Astrocyte (in vitro differentiated cells and primary cell): ENCODE data around the gene EMC8. TPM values are rescaled to one million over a fixed set of nuclear protein-coding genes. Genes with fewer than 3 reads are reported as not detected.
"Not testable (repeated sequence)": the region's sequence is repeated elsewhere in the genome, so short reads cannot be mapped to it uniquely, and the experiment has no call there.

ENCODE experiments used
- DNase-seq: peaks from one replicate; pipeline ENCODE4 v3.0.0-alpha.2; 2010; ENCODE audit warnings: low read depth
- FAIRE-seq: peaks from 2 replicates; lab custom pipeline; 2011; peaks lifted over from hg19 to GRCh38; lab: Jason Lieb, UNC
- H2AFZ ChIP-seq: 2 replicates; pipeline ENCODE4 v1.6.0; 2012; ENCODE audit warnings: low read depth, low read length, inconsistent platforms
- H3K27ac ChIP-seq: 2 replicates; pipeline ENCODE4 v1.5.1; 2011; ENCODE audit warnings: low read depth, low read length, inconsistent platforms
- H3K27me3 ChIP-seq: 2 replicates; pipeline ENCODE4 v1.6.0; 2011; ENCODE audit warnings: low read length, inconsistent platforms; ENCODE audit not compliant: insufficient read depth
- H3K36me3 ChIP-seq: 2 replicates; pipeline ENCODE4 v1.5.1; 2011; ENCODE audit warnings: low read length, inconsistent platforms; ENCODE audit not compliant: insufficient read depth
- H3K4me1 ChIP-seq: 2 replicates; pipeline ENCODE4 v1.5.1; 2011; ENCODE audit warnings: low read length, inconsistent platforms; ENCODE audit not compliant: insufficient read depth
- H3K4me2 ChIP-seq: 2 replicates; pipeline ENCODE4 v1.6.0; 2012; ENCODE audit warnings: low read length, inconsistent platforms
- H3K4me3 ChIP-seq: 2 replicates; pipeline ENCODE4 v1.5.1; 2011; ENCODE audit warnings: low read depth, mild to moderate bottlenecking, low read length, inconsistent platforms; ENCODE audit not compliant: insufficient read depth
- H3K79me2 ChIP-seq: 2 replicates; pipeline ENCODE4 v1.6.0; 2012; ENCODE audit warnings: mild to moderate bottlenecking, low read length, inconsistent platforms; ENCODE audit not compliant: insufficient read depth
- H3K9ac ChIP-seq: 2 replicates; pipeline ENCODE4 v1.6.0; 2012; ENCODE audit warnings: mild to moderate bottlenecking, low read length, inconsistent platforms
- H3K9me3 ChIP-seq: 2 replicates; pipeline ENCODE4 v1.5.1; 2012; ENCODE audit warnings: low read depth, mild to moderate bottlenecking, low read length, inconsistent platforms; ENCODE audit not compliant: insufficient read depth
- H4K20me1 ChIP-seq: 2 replicates; pipeline ENCODE4 v1.6.0; 2012; ENCODE audit warnings: low read length, inconsistent platforms; ENCODE audit not compliant: insufficient read depth
- H3K27ac Mint-ChIP-seq: one replicate; pipeline ENCODE4 v1.8.0; 2021; ENCODE audit warnings: mild to moderate bottlenecking, mixed read lengths; ENCODE audit not compliant: unreplicated experiment
- H3K27me3 Mint-ChIP-seq: one replicate; pipeline ENCODE4 v1.8.0; 2021; ENCODE audit warnings: low read depth, mixed read lengths; ENCODE audit not compliant: unreplicated experiment
- H3K36me3 Mint-ChIP-seq: one replicate; pipeline ENCODE4 v1.8.0; 2021; ENCODE audit warnings: low read depth, mixed read lengths; ENCODE audit not compliant: unreplicated experiment
- H3K4me1 Mint-ChIP-seq: one replicate; pipeline ENCODE4 v1.8.0; 2021; ENCODE audit warnings: low read depth, mixed read lengths; ENCODE audit not compliant: unreplicated experiment
- H3K4me3 Mint-ChIP-seq: one replicate; pipeline ENCODE4 v1.8.0; 2021; ENCODE audit warnings: mild to moderate bottlenecking, moderate library complexity, mixed read lengths; ENCODE audit not compliant: unreplicated experiment
- H3K9me3 Mint-ChIP-seq: one replicate; pipeline ENCODE4 v1.8.0; 2021; ENCODE audit warnings: mild to moderate bottlenecking, mixed read lengths; ENCODE audit not compliant: unreplicated experiment
- EZH2 ChIP-seq: IDR thresholded peaks from 2 replicates; pipeline ENCODE4 v1.6.1; 2012; ENCODE audit warnings: mild to moderate bottlenecking, low read length, inconsistent platforms; ENCODE audit not compliant: insufficient read depth
- total RNA-seq: library from RNA; stranded (reverse); gene quantifications from 2 replicates; pipeline ENCODE4 v1.2.1, GENCODE V29; 2021
- TF ChIP-seq, protein P1 (sequence below): IDR thresholded peaks from 2 replicates; pipeline ENCODE4 v1.5.1; 2011; ENCODE audit warnings: low read depth, mild to moderate bottlenecking, inconsistent platforms, low read length, moderate library complexity; ENCODE audit not compliant: insufficient read depth

EMC8 gene
- total RNA-seq, 1 donor from 2014 or later: 42.7 TPM

DNA sequence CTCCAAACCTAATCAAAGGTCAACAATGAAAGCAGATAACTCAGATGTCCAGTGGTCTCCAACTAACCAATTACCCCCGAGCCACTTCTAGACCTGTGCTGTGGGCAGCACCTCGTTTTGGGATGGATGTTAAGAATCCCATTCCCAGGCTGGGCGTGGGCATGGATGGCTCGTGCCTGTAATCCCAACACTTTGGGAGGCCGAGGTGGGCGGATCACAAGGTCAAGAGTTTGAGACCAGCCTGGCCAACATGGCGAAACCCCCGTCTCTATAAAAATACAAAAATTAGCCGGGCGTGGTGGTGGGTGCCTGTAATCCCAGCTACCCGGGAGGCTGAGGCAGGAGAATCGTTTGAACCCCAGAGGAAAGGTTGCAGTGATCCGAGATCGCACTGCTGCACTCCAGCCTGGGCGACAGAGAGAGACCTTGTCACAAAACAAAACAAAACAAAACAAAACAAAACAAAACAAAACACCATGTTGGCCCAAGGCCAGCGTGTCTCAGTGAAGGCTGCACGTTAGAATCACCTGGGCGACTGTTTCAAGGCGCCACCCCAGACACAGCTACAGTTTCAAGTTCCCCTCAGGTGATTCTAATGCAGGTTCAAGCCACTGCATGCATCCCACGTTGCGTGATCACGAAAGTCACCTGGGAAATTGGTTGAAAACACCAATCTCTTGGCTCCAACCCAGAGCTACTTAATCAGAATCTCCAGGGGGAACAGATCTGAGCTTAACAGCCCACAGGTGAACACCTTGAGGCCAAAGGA lies 21.4 kb upstream of the EMC8 start:
- H3K27ac Mint-ChIP-seq: no peak overlapping the region
- Histone ChIP-seq H4K20me1 (no peaks in the 10 kb centered on the region), H3K9me3 (no peaks in the 10 kb centered on the region), H3K9ac (no peak overlapping the region), H2AFZ (no peak overlapping the region), H3K4me3 (no peak overlapping the region), H3K27me3 (peaks cover 14% of the 10 kb centered on the region), H3K4me2 (no peak overlapping the region), H3K4me1 (no peaks in the 10 kb centered on the region), H3K79me2 (no peaks in the 10 kb centered on the region), H3K36me3 (no peaks in the 10 kb centered on the region), H3K27ac (no peak overlapping the region)
- no peak for TF ChIP-seq EZH2
- TF ChIP-seq, protein P1, sequence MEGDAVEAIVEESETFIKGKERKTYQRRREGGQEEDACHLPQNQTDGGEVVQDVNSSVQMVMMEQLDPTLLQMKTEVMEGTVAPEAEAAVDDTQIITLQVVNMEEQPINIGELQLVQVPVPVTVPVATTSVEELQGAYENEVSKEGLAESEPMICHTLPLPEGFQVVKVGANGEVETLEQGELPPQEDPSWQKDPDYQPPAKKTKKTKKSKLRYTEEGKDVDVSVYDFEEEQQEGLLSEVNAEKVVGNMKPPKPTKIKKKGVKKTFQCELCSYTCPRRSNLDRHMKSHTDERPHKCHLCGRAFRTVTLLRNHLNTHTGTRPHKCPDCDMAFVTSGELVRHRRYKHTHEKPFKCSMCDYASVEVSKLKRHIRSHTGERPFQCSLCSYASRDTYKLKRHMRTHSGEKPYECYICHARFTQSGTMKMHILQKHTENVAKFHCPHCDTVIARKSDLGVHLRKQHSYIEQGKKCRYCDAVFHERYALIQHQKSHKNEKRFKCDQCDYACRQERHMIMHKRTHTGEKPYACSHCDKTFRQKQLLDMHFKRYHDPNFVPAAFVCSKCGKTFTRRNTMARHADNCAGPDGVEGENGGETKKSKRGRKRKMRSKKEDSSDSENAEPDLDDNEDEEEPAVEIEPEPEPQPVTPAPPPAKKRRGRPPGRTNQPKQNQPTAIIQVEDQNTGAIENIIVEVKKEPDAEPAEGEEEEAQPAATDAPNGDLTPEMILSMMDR: no peak
- H3K4me1 Mint-ChIP-seq: no peaks in the 10 kb centered on the region
- FAIRE-seq (no peak), DNase-seq (no peak)
- peaks cover 38% of the 10 kb centered on the region for H3K27me3 Mint-ChIP-seq
- H3K4me3 Mint-ChIP-seq: no peak overlapping the region
- peaks cover 4% of the 10 kb centered on the region for H3K9me3 Mint-ChIP-seq
- H3K36me3 Mint-ChIP-seq: peaks cover 1% of the 10 kb centered on the region

DNA sequence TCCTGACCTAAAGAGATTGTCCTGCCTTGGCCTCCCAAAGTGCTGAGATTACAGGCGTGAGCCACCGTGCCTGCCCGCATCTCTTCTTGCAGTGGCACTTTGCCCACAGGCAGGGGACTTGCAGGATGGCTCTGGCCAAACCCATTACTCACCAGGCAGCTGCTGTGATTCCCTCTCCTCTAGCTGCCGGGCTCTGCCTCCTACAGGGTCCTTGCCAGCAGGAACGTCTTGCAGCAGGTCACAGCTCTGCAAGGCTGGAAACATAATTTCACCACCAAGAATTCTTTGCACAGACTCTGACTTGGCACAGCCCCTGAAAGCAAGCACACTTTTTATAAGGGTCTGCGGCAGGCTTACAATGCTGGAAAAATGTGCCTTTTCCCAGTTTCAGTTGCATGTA lies 20.4 kb upstream of the EMC8 start:
- no peak overlapping the region for H3K9ac ChIP-seq
- H3K27me3 ChIP-seq: peaks cover 14% of the 10 kb centered on the region
- FAIRE-seq (no peak), DNase-seq (peak; percentile 8)
- no peak overlapping the region for H3K27ac ChIP-seq
- peaks cover 4% of the 10 kb centered on the region for H3K9me3 Mint-ChIP-seq
- H3K36me3 ChIP-seq: no peaks in the 10 kb centered on the region
- no peak overlapping the region for H2AFZ ChIP-seq
- no peak overlapping the region for H3K27ac Mint-ChIP-seq
- H3K4me2 ChIP-seq: no peak overlapping the region
- peaks cover 38% of the 10 kb centered on the region for H3K27me3 Mint-ChIP-seq
- H3K4me3 Mint-ChIP-seq: no peak overlapping the region
- H3K36me3 Mint-ChIP-seq: no peaks in the 10 kb centered on the region
- H3K4me3 ChIP-seq: no peak overlapping the region
- no peaks in the 10 kb centered on the region for H4K20me1 ChIP-seq
- no peak for TF ChIP-seq EZH2
- TF ChIP-seq, protein P1: no peak
- no peaks in the 10 kb centered on the region for H3K79me2 ChIP-seq
- no peaks in the 10 kb centered on the region for H3K4me1 ChIP-seq
- H3K9me3 ChIP-seq: no peaks in the 10 kb centered on the region
- no peaks in the 10 kb centered on the region for H3K4me1 Mint-ChIP-seq

DNA sequence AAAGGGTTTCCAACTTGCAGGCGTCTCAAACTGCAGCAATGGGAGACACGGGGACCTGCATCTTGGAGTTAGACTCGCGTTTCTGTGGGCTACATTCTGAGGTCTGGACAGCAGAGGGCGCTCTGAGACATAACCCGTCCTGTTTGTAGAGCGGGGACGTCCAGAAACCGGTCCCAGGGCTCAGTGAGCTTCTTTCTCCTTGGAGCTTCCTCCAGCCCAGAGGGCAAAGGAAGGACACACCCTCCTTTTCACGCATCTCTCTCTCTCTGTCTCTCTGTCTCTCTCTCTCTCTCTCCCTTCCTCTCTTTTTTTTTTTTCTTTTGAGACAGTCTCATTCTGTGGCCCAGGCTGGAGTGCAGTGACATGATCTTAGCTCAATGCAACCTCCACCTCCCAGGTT lies 19.9 kb upstream of the EMC8 start:
- FAIRE-seq: no peak

DNA sequence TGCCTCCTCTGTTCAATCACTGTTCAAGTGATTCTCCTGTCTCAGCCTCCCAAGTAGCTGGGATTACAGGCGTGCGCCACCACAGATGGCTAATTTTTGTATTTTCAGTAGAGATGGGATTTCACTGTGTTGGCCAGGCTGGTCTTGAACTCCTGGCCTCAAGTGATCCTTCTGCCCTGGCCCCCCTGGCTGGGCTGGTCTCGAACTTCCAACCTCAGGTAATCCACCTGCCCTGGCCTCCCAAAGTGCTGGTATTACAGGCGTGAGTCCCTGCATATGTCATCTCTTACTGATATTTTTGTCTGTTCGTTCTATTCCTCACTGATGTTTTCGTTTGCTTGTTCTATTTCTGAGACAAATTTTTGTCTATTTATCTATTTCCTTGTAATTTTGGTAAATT lies 17.9 kb upstream of the EMC8 start:
- not testable (repeated sequence) for DNase-seq, H3K4me1 ChIP-seq, H3K27ac ChIP-seq, H3K4me3 ChIP-seq, H3K4me3 Mint-ChIP-seq, H4K20me1 ChIP-seq, H3K9me3 ChIP-seq, H3K27ac Mint-ChIP-seq, H3K4me1 Mint-ChIP-seq, H3K79me2 ChIP-seq, H3K9me3 Mint-ChIP-seq, H3K9ac ChIP-seq, H3K36me3 Mint-ChIP-seq, H3K36me3 ChIP-seq, FAIRE-seq, H2AFZ ChIP-seq, H3K4me2 ChIP-seq
- peaks cover 57% of the 10 kb centered on the region for H3K27me3 Mint-ChIP-seq
- peaks cover 30% of the 10 kb centered on the region for H3K27me3 ChIP-seq

More for the DNA sequence above, 19.9 kb upstream of the EMC8 start:
- H3K27me3 ChIP-seq: peaks cover 16% of the 10 kb centered on the region
- no peak overlapping the region for H3K4me2 ChIP-seq
- no peak overlapping the region for H3K4me3 ChIP-seq
- no peak overlapping the region for H3K27ac Mint-ChIP-seq
- no peaks in the 10 kb centered on the region for H3K4me1 ChIP-seq
- H3K79me2 ChIP-seq: no peaks in the 10 kb centered on the region
- no peaks in the 10 kb centered on the region for H3K36me3 ChIP-seq
- peak; percentile 45 for DNase-seq
- peaks cover 42% of the 10 kb centered on the region for H3K27me3 Mint-ChIP-seq
- H4K20me1 ChIP-seq: no peaks in the 10 kb centered on the region
- no peaks in the 10 kb centered on the region for H3K9me3 ChIP-seq
- no peaks in the 10 kb centered on the region for H3K36me3 Mint-ChIP-seq
- no peak overlapping the region for H3K9ac ChIP-seq
- H3K4me1 Mint-ChIP-seq: no peaks in the 10 kb centered on the region
- no peak overlapping the region for H3K27ac ChIP-seq
- H3K9me3 Mint-ChIP-seq: peaks cover 4% of the 10 kb centered on the region
- no peak overlapping the region for H2AFZ ChIP-seq
- no peak for TF ChIP-seq EZH2
- TF ChIP-seq, protein P1: peak; percentile 70
- no peak overlapping the region for H3K4me3 Mint-ChIP-seq
